OCI-LY7 (cell line): Measurements from ENCODE around the gene ANKLE2.

ENCODE experiments used
- EZH2phosphoT487 ChIP-seq: fragments of 200-600 bp; sonication (generic); IDR thresholded peaks from 2 replicates; pipeline ENCODE4 v1.6.1; 2018; ENCODE audit warnings: low read depth, borderline replicate concordance, mild to moderate bottlenecking, mixed run types, antibody characterized with exemption, low read length, moderate library complexity, mixed read lengths
- TF ChIP-seq, protein P1 (sequence below): fragments of 200-600 bp; sonication (generic); conservative IDR thresholded peaks from 2 replicates; pipeline ENCODE4 v1.5.1; 2014; ENCODE audit warnings: mild to moderate bottlenecking, antibody characterized with exemption, low read length, moderate library complexity, mixed read lengths

DNA sequence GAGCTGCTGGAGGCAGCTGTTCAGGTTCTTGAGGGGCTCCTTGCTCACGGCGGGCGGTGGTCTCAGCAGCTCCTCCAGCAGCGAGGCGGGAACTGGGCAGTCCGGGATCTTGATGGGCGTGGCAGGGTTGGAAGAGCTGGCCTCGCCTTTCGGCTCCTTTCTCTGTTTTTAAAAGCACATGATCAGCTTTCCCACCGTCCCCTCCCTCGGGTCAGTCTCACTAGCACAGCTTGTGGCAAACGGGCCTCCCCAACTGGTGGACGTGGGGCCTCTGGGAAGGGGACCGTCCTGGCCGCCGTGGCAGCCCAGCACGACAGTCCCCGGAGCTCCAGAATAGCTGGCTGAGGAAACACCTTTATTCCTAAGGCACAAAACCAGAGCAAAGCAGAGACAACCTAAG, 12.5 kb upstream of the ANKLE2 start:
- TF ChIP-seq, protein P1, sequence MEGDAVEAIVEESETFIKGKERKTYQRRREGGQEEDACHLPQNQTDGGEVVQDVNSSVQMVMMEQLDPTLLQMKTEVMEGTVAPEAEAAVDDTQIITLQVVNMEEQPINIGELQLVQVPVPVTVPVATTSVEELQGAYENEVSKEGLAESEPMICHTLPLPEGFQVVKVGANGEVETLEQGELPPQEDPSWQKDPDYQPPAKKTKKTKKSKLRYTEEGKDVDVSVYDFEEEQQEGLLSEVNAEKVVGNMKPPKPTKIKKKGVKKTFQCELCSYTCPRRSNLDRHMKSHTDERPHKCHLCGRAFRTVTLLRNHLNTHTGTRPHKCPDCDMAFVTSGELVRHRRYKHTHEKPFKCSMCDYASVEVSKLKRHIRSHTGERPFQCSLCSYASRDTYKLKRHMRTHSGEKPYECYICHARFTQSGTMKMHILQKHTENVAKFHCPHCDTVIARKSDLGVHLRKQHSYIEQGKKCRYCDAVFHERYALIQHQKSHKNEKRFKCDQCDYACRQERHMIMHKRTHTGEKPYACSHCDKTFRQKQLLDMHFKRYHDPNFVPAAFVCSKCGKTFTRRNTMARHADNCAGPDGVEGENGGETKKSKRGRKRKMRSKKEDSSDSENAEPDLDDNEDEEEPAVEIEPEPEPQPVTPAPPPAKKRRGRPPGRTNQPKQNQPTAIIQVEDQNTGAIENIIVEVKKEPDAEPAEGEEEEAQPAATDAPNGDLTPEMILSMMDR, result no peak
- TF ChIP-seq EZH2phosphoT487, result no peak
